GM19452 (cell line): ENCODE measurements around the gene ERP44.
"Not testable (repeated sequence)": the region's sequence is repeated elsewhere in the genome, so short reads cannot be mapped to it uniquely, and the experiment has no call there.

Experiments
- ATAC-seq: cut with Tn5 transposase; IDR thresholded peaks from one replicate; pipeline ENCODE4 v1.9.1; 2021; ENCODE audit not compliant: unreplicated experiment

ERP44 gene

DNA sequence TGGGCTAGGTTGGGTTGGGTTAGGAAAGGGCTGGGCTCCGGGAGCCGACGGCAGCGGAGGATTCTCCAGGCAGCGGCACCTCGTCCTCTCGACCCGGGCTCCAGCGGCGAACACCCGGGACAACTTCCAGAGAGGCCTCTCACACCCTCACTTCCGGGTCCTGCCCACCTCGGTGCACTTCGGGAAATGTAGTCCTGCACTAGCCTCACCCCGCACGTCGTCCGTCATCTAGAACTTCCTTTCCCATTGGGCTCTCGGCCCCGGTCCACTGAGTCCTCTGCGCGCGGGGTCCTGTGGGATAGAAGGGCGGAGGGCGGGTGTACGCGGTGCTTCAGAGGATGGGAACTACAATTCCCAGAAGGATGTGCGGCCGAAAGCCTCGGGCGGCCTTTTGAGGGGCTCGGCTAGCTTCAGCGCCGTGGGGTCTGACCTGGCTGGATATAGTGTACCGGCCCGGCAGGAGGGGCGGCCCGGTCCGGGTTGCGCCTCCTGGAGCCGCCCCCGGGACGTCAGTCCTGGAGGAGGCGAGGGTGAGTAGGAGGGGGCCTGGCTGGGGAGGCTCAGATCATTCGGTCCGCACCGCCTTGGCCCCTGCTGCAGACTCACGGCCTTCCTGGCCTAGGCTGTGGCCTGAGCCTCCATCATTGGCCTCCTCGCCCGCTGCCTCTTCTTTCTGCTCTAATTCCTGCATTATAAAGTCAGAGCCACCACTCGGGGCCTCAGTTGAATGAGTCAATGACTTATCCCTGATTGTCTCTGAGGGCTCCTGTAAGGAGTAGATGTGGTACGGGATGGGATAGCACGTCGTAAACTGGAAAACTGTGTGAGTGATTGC is at the start of gene ERP44, which contains the start of gene INVS:
Gene ERP44 (minus strand): TSS at position 114 of the 835 bp plus-strand sequence. CDS start 160 bp downstream, outside the sequence.
Gene INVS (plus strand): TSS at position 357 of the 835 bp plus-strand sequence. CDS start 5,279 bp downstream, outside the sequence.
- peak; percentile 98 for ATAC-seq

- not testable (repeated sequence) for ATAC-seq
Observed at GRCh38 chr9:100145976-100146375, 47.2 kb upstream of the ERP44 start.

- not testable (repeated sequence) for ATAC-seq
Observed at GRCh38 chr9:100145167-100145934, 46.6 kb upstream of the ERP44 start.

GRCh38 chr9:100141862-100142261 is 43.1 kb upstream of the ERP44 start:
- not testable (repeated sequence) for ATAC-seq

GRCh38 chr9:100140303-100140702 is 41.5 kb upstream of the ERP44 start:
- not testable (repeated sequence) for ATAC-seq

DNA sequence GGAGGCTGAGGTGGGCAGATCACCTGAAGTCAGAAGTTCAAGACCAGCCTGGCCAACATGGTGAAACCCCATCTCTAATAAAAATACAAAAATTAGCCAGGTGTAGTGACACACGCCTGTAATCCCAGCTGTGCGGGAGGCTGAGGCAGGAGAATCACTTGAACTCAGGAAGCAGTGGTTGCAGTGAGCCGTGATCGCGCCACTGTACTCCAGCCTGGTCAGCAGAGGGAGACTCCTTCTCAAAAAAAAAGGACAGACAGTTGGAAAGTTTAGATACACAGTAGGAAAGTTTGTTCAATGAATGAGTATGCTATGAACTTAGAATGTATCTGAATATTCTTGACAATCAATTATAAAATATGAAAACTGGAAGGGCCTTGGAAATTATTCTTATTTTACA is 38.0 kb upstream of the ERP44 start:
- ATAC-seq: not testable (repeated sequence)

GRCh38 chr9:100134731-100135130 is 35.9 kb upstream of the ERP44 start:
- no peak for ATAC-seq

- no peak for ATAC-seq
Observed at GRCh38 chr9:100131875-100132430, 33.2 kb upstream of the ERP44 start.

DNA sequence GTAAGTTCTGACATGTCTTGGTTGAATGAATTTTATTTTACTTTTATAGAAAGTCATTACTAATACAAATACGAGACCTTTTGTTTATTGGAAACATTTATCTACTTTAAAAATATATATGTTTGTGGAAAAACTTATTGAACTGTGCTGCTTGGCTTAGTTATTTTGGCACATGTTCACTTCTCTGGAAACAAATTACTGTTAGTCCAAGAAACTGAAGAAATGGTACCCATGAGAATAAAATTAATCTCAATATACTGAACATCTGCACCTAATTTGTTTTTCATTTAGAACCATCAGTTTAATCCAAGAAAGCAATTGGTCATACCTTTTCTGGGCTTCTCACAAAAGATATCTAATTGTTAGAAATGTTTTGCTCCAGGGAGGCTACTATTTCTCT is 32.4 kb upstream of the ERP44 start:
- no peak for ATAC-seq

GRCh38 chr9:100129772-100130171 is 31.0 kb upstream of the ERP44 start:
- no peak for ATAC-seq

- no peak for ATAC-seq
Observed at GRCh38 chr9:100126423-100126822, 27.6 kb upstream of the ERP44 start.

GRCh38 chr9:100125910-100126309 is 27.1 kb upstream of the ERP44 start:
- ATAC-seq: no peak

GRCh38 chr9:100125236-100125635 is 26.4 kb upstream of the ERP44 start:
- ATAC-seq: no peak

DNA sequence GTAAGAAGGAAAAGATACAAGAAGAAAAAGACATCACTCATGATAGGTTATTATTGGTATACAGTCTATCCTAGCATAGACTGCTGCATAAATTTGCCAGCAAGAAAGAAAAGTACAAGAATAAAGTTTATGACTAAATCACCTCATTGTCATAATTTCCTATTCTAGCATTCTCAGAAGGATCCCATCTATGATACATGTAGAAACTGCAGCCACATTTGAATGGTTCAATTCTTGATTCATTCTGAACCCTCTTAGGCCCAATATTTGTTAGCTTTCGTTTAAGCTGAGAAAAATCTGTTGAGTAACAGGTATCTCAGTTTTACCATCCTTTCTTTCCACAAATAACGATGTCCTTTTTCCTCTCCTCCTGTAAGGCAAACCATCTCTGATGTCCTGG is 21.5 kb upstream of the ERP44 start:
- ATAC-seq: no peak

DNA sequence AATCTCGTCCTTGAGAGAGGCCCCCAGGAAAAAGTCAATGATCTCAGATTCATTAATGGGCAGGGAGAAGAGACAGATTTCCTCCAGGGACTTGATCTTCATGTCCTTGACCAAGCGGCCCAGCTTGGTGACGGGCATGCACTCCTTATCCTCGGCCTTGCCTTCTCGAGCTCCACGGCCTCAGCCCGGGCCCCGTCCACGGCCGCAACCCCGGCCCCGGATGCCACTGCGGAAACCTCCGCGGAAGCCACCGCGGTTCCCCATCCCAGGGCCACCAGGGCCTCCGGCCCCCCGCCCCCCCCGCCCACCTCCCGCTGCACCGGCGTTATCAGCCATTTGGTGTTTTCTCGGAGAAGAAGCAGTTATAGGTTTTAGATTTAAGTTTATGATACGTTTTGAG is 18.5 kb upstream of the ERP44 start:
- no peak for ATAC-seq

DNA sequence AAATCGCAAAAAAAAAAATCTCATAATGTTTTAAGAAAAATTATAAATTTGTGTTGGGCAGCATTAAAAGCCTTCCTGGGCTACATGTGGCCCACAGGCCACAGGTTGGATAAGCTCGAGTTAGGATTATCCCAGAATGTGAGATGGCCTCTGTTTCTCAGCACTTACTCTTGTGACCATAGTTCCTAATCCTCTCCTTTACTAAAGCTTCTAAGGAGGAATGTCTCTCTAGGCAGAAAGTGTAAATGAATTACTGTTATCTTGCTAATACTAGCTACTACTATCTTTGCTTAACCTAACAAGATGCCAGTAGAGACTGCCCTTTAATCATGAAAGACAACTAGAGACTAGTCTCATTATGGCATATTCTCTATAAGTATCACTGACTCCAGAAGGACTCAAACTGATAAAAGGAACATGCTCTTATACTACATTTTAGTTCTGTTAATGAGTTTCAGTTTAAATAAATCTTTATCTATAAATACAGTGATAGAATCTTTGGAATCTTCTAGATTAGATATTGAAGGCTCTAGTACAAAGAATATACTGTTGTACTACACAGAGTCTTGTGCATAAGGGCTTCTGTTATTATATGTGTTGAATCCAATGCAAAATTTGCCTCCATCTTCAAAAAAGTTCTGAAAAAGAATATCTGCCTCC is 14.0 kb upstream of the ERP44 start:
- no peak for ATAC-seq

- no peak for ATAC-seq
Observed at GRCh38 chr9:100111235-100111634, 12.4 kb upstream of the ERP44 start.

DNA sequence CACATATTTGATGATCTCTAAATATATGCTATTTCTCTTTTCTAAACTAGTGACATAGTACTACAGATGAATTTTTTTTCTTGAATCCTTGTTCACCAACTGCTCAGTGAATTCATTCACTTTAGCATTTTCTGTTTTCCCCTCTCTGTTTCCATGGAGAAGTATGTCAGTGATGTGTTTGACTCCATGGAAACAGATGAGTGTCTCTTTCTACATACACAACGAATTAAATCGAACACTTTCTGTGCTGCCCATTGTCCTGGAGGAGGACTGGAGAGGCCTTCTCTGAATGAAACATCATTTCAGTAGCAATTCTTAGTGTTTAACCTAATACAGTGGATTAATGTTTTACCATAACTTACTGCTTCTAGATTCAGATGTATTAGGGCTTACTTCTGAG is 9.8 kb upstream of the ERP44 start:
- ATAC-seq: no peak

- no peak for ATAC-seq
Observed at GRCh38 chr9:100106616-100107015, 7.8 kb upstream of the ERP44 start.

GRCh38 chr9:100105861-100106260 is 7.1 kb upstream of the ERP44 start:
- ATAC-seq: no peak

- ATAC-seq: no peak
Observed at GRCh38 chr9:100104314-100104713, 5.5 kb upstream of the ERP44 start.
